ENCODE data around the gene TEX44. TPM values are rescaled to one million over a fixed set of nuclear protein-coding genes. Genes with fewer than 3 reads are reported as not detected.

Gene TEX44
- total and polyA plus RNA-seq, 2 of the 13 experiments (the other 11 are each of a cell fraction or from before 2014, with no cell fraction given) = not detected

DNA sequence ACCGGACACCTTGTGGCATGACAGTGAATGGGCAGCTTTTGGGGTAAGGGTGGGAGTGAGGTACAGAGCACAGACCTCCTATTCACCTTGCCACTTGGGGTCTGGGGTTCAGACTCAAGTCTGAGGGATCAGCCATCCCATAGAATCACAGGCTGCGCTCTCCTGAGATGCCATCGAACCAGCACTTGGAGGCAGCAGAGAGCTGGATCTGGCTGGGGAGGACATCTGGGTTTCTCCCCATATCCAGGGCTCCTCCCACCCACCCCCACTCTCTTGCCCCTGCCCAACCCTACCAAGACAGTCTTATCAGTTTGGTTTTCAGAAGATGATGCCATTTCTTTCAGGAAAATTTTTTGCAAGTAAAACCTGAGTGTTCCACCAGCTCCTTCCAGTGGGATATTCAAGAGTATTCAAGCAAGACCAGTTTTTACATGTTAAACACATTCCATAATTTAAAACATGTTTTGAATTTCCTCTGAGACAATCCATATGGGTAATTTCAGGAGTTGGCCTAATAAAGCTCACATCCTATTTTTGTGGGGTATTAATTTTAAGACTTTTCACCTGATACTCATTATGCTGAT is 29.2 kb upstream of the TEX44 start (continued):
- TF ChIP-seq, protein P1, sequence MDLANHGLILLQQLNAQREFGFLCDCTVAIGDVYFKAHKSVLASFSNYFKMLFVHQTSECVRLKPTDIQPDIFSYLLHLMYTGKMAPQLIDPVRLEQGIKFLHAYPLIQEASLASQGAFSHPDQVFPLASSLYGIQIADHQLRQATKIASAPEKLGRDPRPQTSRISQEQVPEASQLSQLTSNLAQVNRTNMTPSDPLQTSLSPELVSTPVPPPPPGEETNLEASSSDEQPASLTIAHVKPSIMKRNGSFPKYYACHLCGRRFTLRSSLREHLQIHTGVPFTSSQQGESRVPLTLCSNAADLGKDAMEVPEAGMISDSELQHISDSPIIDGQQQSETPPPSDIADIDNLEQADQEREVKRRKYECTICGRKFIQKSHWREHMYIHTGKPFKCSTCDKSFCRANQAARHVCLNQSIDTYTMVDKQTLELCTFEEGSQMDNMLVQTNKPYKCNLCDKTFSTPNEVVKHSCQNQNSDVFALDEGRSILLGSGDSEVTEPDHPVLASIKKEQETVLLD (CRISPR knock-in tag; IDR thresholded peaks at IDR 0.05; ENCODE audit: low read depth) = no peak
- TF ChIP-seq FOXM1 (CRISPR knock-in tag; IDR thresholded peaks at IDR 0.05) (no peak), FOXP1 (IDR thresholded peaks at IDR 0.05) (no peak), FOXP1 (CRISPR knock-in tag; IDR thresholded peaks at IDR 0.05) (no peak), GPN1 (CRISPR knock-in tag; IDR thresholded peaks at IDR 0.05; ENCODE audit: borderline replicate concordance) (no peak), GZF1 (CRISPR knock-in tag; IDR thresholded peaks at IDR 0.05) (no peak), ZNF12 (CRISPR knock-in tag; IDR thresholded peaks at IDR 0.05) (no peak), ZNF569 (CRISPR knock-in tag; IDR thresholded peaks at IDR 0.05; ENCODE audit: borderline replicate concordance) (no peak), PITX1 (CRISPR knock-in tag; IDR thresholded peaks at IDR 0.05) (no peak), NAIF1 (CRISPR knock-in tag; IDR thresholded peaks at IDR 0.05; ENCODE audit: borderline replicate concordance) (no peak), SATB2 (CRISPR knock-in tag; IDR thresholded peaks at IDR 0.05) (no peak), ZNF713 (CRISPR knock-in tag; IDR thresholded peaks at IDR 0.05) (no peak), STAG1 (CRISPR knock-in tag; IDR thresholded peaks at IDR 0.05) (peak; percentile 73), ZNF772 (CRISPR knock-in tag; IDR thresholded peaks at IDR 0.05) (no peak), RAD21 (CRISPR knock-in tag; IDR thresholded peaks at IDR 0.05) (0 out of 2 replicates have a peak, but pooled peaks have one; percentile 21), ZNF614 (CRISPR knock-in tag; IDR thresholded peaks at IDR 0.05; ENCODE audit: borderline replicate concordance) (no peak), ZNF253 (CRISPR knock-in tag; IDR thresholded peaks at IDR 0.05; ENCODE audit: borderline replicate concordance) (no peak), SIN3B (IDR thresholded peaks at IDR 0.05; ENCODE audit: low read length) (no peak)
- TF ChIP-seq, protein P2, sequence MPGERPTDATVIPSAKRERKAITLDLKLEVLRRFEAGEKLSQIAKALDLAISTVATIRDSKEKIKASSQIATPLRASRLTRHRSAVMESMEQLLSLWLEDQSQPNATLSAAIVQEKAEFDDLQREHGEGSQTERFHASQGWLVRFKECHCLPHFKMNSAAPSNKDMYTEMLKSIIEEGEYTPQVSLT (CRISPR knock-in tag; IDR thresholded peaks at IDR 0.05; ENCODE audit: borderline replicate concordance, low read depth) = no peak
- TF ChIP-seq, protein P3, sequence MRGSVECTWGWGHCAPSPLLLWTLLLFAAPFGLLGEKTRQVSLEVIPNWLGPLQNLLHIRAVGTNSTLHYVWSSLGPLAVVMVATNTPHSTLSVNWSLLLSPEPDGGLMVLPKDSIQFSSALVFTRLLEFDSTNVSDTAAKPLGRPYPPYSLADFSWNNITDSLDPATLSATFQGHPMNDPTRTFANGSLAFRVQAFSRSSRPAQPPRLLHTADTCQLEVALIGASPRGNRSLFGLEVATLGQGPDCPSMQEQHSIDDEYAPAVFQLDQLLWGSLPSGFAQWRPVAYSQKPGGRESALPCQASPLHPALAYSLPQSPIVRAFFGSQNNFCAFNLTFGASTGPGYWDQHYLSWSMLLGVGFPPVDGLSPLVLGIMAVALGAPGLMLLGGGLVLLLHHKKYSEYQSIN (CRISPR knock-in tag; IDR thresholded peaks at IDR 0.05; ENCODE audit: borderline replicate concordance) = no peak
- TF ChIP-seq, protein P4, sequence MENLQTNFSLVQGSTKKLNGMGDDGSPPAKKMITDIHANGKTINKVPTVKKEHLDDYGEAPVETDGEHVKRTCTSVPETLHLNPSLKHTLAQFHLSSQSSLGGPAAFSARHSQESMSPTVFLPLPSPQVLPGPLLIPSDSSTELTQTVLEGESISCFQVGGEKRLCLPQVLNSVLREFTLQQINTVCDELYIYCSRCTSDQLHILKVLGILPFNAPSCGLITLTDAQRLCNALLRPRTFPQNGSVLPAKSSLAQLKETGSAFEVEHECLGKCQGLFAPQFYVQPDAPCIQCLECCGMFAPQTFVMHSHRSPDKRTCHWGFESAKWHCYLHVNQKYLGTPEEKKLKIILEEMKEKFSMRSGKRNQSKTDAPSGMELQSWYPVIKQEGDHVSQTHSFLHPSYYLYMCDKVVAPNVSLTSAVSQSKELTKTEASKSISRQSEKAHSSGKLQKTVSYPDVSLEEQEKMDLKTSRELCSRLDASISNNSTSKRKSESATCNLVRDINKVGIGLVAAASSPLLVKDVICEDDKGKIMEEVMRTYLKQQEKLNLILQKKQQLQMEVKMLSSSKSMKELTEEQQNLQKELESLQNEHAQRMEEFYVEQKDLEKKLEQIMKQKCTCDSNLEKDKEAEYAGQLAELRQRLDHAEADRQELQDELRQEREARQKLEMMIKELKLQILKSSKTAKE (CRISPR knock-in tag; IDR thresholded peaks at IDR 0.05; ENCODE audit: borderline replicate concordance) = no peak
- TF ChIP-seq, protein P5, sequence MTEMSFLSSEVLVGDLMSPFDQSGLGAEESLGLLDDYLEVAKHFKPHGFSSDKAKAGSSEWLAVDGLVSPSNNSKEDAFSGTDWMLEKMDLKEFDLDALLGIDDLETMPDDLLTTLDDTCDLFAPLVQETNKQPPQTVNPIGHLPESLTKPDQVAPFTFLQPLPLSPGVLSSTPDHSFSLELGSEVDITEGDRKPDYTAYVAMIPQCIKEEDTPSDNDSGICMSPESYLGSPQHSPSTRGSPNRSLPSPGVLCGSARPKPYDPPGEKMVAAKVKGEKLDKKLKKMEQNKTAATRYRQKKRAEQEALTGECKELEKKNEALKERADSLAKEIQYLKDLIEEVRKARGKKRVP (CRISPR knock-in tag; IDR thresholded peaks at IDR 0.05) = no peak
- TF ChIP-seq, protein P6, sequence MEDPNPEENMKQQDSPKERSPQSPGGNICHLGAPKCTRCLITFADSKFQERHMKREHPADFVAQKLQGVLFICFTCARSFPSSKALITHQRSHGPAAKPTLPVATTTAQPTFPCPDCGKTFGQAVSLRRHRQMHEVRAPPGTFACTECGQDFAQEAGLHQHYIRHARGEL (CRISPR knock-in tag; IDR thresholded peaks at IDR 0.05) = no peak
